Heart right ventricle (tissue), 16 donors: ENCODE data around the gene NFKBIZ. TPM values are rescaled to one million over a fixed set of nuclear protein-coding genes. Genes with fewer than 3 reads are reported as not detected.

Source experiments
- ATAC-seq, 8 donors: fragments of 200-7000 bp; cut with Tn5 transposase; one replicate each; pipeline ENCODE4 v1.9.1; 2020; ENCODE audit warnings: mild to moderate bottlenecking in 8 of 8, moderate library complexity in 8 of 8, moderate number of reproducible peaks in 1 of 8
- DNase-seq, 2 donors: peaks; one replicate each; pipeline ENCODE4 v3.0.0-alpha.2; 2020
- H3K27ac ChIP-seq, 10 donors: fragments of 200-600 bp; sonication (generic) in 2 of 10; one replicate each; pipeline versions ENCODE4 v1.5.0 to v1.8.0; 2020 to 2022; ENCODE audit warnings: mild to moderate bottlenecking in 3 of 10
- H3K27me3 ChIP-seq, 7 donors: fragments of 200-600 bp; one replicate each; pipeline ENCODE4 v1.8.0; 2021 to 2022; ENCODE audit warnings: mild to moderate bottlenecking in 2 of 7
- H3K36me3 ChIP-seq, 9 donors: fragments of 200-600 bp; sonication (generic) in 1 of 9; one replicate each; pipeline versions ENCODE4 v1.5.0 to v1.8.0; 2020 to 2022; ENCODE audit warnings: mild to moderate bottlenecking in 2 of 9
- H3K4me1 ChIP-seq, 9 donors: fragments of 200-600 bp; sonication (generic) in 1 of 9; one replicate each; pipeline versions ENCODE4 v1.5.0 to v1.8.0; 2020 to 2022; ENCODE audit warnings: mild to moderate bottlenecking in 4 of 9
- H3K4me3 ChIP-seq, 10 donors: fragments of 200-600 bp; sonication (generic) in 2 of 10; one replicate each; pipeline versions ENCODE4 v1.5.0 to v1.8.0; 2020 to 2022; ENCODE audit warnings: mild to moderate bottlenecking in 7 of 10, moderate library complexity in 2 of 10
- H3K9me3 ChIP-seq, 11 donors: fragments of 200-600 bp in 10 of 11; sonication (generic) in 2 of 11; one replicate each; pipeline versions ENCODE4 v1.5.0 to v1.8.0; 2013 to 2022; ENCODE audit warnings: mild to moderate bottlenecking in 2 of 11, control low read depth in 1 of 11, moderate library complexity in 1 of 11
- CTCF ChIP-seq, 9 donors: fragments of 200-600 bp; sonication (generic) in 2 of 9; IDR thresholded peaks; one replicate each; pipeline versions ENCODE4 v1.5.0 to v1.8.0; 2021 to 2022; ENCODE audit warnings: antibody characterized with exemption in 9 of 9, mild to moderate bottlenecking in 5 of 9, moderate library complexity in 1 of 9
- WGBS, 2 donors: extraction: QIAGEN DNeasy Blood & Tissue Kit; methylation state at CpG; one replicate each; pipeline ENCODE4 v1.1.7; 2013; ENCODE audit warnings: inconsistent platforms in 1 of 2; 5-methylcytosine and 5-hydroxymethylcytosine counted together
- intact Hi-C, 10 donors: fragments of 100-400 bp; cut with DNase I; formaldehyde crosslinking; loops; one replicate each; pipeline versions ENCODE4 v1.11.1 to v1.14.2; 2022
- long read RNA-seq, 3 donors: library from polyadenylated mRNA; unstranded; transcript quantifications; one replicate each; pipeline ENCODE4 v2.0.0, GENCODE V29; 2020 to 2021
- polyA plus RNA-seq, 2 donors: library from polyadenylated mRNA; stranded (reverse); fragments of 200-250 nt; gene quantifications; one replicate each; pipeline ENCODE4 v1.2.3, GENCODE V29; 2013
- total RNA-seq, 10 donors: library from RNA; stranded (reverse); fragmentation: NEBNext Ultra II Directional in 3 of 10; extraction: Animal tissue kit (Norgen Biotek cat#: 25700) in 3 of 10; gene quantifications; one replicate each; pipeline versions ENCODE4 v1.2.1 to v1.2.4, GENCODE V29; 2021 to 2023
- donor health status: Arrhythmogenic right ventricular cardiomyopathy.
- donor health status: ischemic (EF 13 %, LVEDD 7.1; RV severe dilation, severe dysfunction).
- donor health status: healthy with polysubstance abuse.
- donor health status: DM: no; HTN: yes; CAD: no.
- donor health status: DM: no; HTN: no; CAD: no.
- donor health status: ischemic (EF 25% LVEDD 6.9; RV normal size, moderate dysfunction).
- donor health status: ischemic (EF 25% LVEDD 5.7; RV mildly dilated, moderate dysfunction).
- donor health status: healthy.
- donor health status: DM: yes; HTN: yes; CAD: no.
- donor health status: Ischemic cardiomyopathy.
- donor health status: ischemic (EF 35%, LVEDD 5.7; RV mildly dilated, moderate dysfunction).
- donor health status: nonischemic (EF 11% LVEDD 7.7; RV severe dilation, severe dysfunction).
- donor health status: DM: yes; HTN: yes; CAD: no.
- donor health status: PGD.
- donor health status: ischemic (EF 29% LVEDD 5.4; RV normal size, mild dysfunction).
- donor health status: nonischemic (EF 23%, LVEDD 6.1; RV moderate dilation, normal function).

NFKBIZ gene
- total RNA-seq = 10 to 100 TPM in 9 of 10 donors, 1 to 10 TPM in 1; 7.7 to 26.2 (median 12.8) TPM
- 10 to 100 TPM in 1 of 2 donors, 1 to 10 TPM in 1; 5.4 to 10.5 TPM for polyA plus RNA-seq
- long read RNA-seq, donor 1, partial matches to known transcripts = 3 of 6 reads
- long read RNA-seq, donor 1, other reads (novel, unspliced or antisense) = 3 of 6 reads
- long read RNA-seq, donor 2, partial matches to known transcripts = 1 of 4 reads
- long read RNA-seq, donor 2, other reads (novel, unspliced or antisense) = 2 of 4 reads
- long read RNA-seq, donor 3, transcript NFKBIZ-202 (12 exons, 3,923 nt) = major isoform, 22 of 56 reads
- long read RNA-seq, donor 3, partial matches to known transcripts = 30 of 56 reads
- long read RNA-seq, donor 3, other reads (novel, unspliced or antisense) = 4 of 56 reads

- Histone ChIP-seq H3K9me3 (no peaks in the 10 kb centered on the region), H3K27me3 (no peaks in the 10 kb centered on the region), H3K4me1 (peaks cover 0 to 48% (median 14%) of the 10 kb centered on the region in 9 donors), H3K4me3 (peak within 1 kb of the TSS; percentile 58 to 97 (median 90)), H3K27ac (peak within 1 kb of the TSS; percentile 97 to 100 (median 99)), H3K36me3 (peaks cover 0 to 25% (median 22%) of the 10 kb centered on the region in 9 donors)
- DNase-seq = peak; percentile 97 to 98
- WGBS, 2 donors = 1% methylated on average over 67 to 95 of the region's 95 CpGs
- intact Hi-C loops = loop anchor here in 4 of 10 donors (1.0 to 5.0 kb wide), 3 partner anchors 20 to 37 kb away; no protein-coding TSS in a partner anchor
- ATAC-seq = peak; percentile 95 to 99 (median 96)
- TF ChIP-seq CTCF (IDR thresholded peaks at IDR 0.05) = peak in 1 of 9 donors; percentile 9
Measured at GRCh38 chr3:101848754-101849713, at the start of gene NFKBIZ. NFKBIZ (plus strand) TSS chr3:101849514; CDS start chr3:101849629, 115 bp downstream.

- intact Hi-C loops = loop anchor here in 8 of 10 donors (5.0 to 10.0 kb wide), 3 partner anchors 734 to 744 kb away; no protein-coding TSS in a partner anchor
- TF ChIP-seq CTCF (IDR thresholded peaks at IDR 0.05) = no peak
- no peaks in the 10 kb centered on the region for H3K27me3 ChIP-seq
- ATAC-seq = no peak
- peaks cover 0 to 84% (median 12%) of the 10 kb centered on the region in 9 donors for H3K36me3 ChIP-seq
- no peak for DNase-seq
- peaks cover 0 to 10% (median 0%) of the 10 kb centered on the region in 9 donors for H3K4me1 ChIP-seq
- H3K27ac ChIP-seq = no peak overlapping the region
- H3K4me3 ChIP-seq = no peak overlapping the region
- 88 to 90% methylated on average over 4 of the region's 4 CpGs for WGBS, 2 donors
- no peaks in the 10 kb centered on the region for H3K9me3 ChIP-seq
Measured at GRCh38 chr3:101801174-101801573, 48.1 kb upstream of the NFKBIZ start.

GRCh38 chr3:101802179-101802578, 47.1 kb upstream of the NFKBIZ start:
- no peak overlapping the region for H3K4me3 ChIP-seq
- H3K4me1 ChIP-seq = peaks cover 0 to 10% (median 0%) of the 10 kb centered on the region in 9 donors
- 88 to 95% methylated on average over 2 of the region's 2 CpGs for WGBS, 2 donors
- H3K27me3 ChIP-seq = no peaks in the 10 kb centered on the region
- DNase-seq (no peak), ATAC-seq (no peak)
- intact Hi-C loops = loop anchor here in 8 of 10 donors (2.0 to 10.0 kb wide), 4 partner anchors 425 to 743 kb away; no protein-coding TSS in a partner anchor
- peaks cover 0 to 84% (median 12%) of the 10 kb centered on the region in 9 donors for H3K36me3 ChIP-seq
- no peak overlapping the region for H3K27ac ChIP-seq
- no peak for TF ChIP-seq CTCF (IDR thresholded peaks at IDR 0.05)
- no peaks in the 10 kb centered on the region for H3K9me3 ChIP-seq
